Measurements from ENCODE around the gene REEP1.

The REEP1 gene

DNA sequence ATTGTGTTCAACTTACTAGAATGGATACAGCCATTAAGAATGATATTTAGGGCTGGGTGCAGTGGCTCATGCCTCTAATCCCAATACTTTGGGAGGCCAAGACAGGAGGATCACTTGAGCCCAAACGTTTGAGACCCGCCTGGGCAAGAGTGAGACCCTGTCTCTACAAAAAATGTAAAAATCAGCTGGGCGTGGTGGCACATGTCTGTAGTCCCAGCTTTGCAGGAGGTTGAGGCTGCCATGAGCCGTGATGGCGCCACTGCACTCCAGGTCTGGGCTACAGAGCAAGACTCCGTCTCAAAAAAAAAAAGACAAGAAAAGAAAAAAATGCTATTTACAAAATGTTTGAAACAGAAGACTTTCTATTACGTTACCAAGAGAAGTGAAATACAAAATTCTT, 30.0 kb downstream of the REEP1 start:
- H3K36me3 ChIP-seq (ENCODE audit: insufficient read depth, low read length) = no peaks in the 10 kb centered on the region
- no peaks in the 10 kb centered on the region for H3K4me1 ChIP-seq (ENCODE audit: insufficient read depth, low read length)
- H3K9ac ChIP-seq (ENCODE audit: low read depth, low read length) = no peak overlapping the region
- no peaks in the 10 kb centered on the region for H3K9me3 ChIP-seq (ENCODE audit: control insufficient read depth, insufficient read depth, low read length)

DNA sequence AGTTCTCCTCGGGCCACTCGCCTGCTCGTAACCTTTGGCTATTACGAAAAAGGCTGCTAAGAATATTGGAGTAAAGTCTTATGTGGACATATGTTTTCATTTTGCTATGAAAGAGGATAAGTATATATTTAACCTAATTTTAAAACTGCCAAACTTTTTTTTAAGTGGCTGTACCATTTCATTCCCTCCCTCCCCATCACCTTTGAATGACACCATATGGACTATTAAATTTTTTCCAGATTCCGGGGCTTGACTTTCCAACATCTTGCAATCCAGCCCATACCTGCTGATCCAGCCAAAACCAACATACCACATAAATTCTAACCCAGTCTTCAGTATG, 31.5 kb downstream of the REEP1 start:
- H3K4me1 ChIP-seq (ENCODE audit: insufficient read depth, low read length) = no peaks in the 10 kb centered on the region
- H3K9me3 ChIP-seq (ENCODE audit: control insufficient read depth, insufficient read depth, low read length) = no peaks in the 10 kb centered on the region
- no peaks in the 10 kb centered on the region for H3K36me3 ChIP-seq (ENCODE audit: insufficient read depth, low read length)
- H3K9ac ChIP-seq (ENCODE audit: low read depth, low read length) = no peak overlapping the region

DNA sequence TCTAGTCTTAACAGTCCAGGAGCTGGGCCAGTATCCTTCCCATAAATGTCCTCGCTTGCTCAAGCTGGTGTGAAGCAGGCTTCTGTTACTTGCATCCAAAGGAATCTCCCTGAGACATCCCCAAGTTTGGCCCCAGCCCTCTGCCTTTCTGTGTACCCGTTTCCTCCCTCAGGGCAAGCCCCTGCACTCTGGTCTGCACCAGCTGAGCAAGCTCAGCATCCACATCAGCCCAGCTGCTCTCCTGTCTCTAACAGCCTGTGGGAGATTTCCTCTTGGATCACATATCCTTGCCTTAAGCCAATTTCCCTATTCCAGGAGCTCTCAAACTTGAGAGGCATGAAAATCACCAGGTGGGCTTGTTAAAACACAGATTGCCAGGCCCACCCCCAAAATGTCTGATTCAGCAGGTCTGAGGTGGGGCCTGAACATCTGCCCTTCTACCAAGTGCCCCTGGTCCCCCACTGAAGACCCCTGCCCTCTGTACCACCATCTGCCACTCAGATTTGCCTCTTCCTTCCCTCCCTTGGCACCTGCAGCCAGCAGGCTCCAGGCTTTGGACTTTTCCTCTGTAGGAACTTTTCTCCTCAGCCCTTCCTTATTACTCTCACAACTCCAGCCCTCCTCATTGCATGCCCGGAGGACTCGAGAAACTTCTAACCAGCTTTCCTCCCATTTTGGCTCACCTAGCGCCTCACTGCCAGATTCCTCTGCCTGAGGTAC, 32.1 kb downstream of the REEP1 start:
- no peak overlapping the region for H3K9ac ChIP-seq (ENCODE audit: low read depth, low read length)
- no peaks in the 10 kb centered on the region for H3K36me3 ChIP-seq (ENCODE audit: insufficient read depth, low read length)
- H3K9me3 ChIP-seq (ENCODE audit: control insufficient read depth, insufficient read depth, low read length) = no peaks in the 10 kb centered on the region
- no peaks in the 10 kb centered on the region for H3K4me1 ChIP-seq (ENCODE audit: insufficient read depth, low read length)

DNA sequence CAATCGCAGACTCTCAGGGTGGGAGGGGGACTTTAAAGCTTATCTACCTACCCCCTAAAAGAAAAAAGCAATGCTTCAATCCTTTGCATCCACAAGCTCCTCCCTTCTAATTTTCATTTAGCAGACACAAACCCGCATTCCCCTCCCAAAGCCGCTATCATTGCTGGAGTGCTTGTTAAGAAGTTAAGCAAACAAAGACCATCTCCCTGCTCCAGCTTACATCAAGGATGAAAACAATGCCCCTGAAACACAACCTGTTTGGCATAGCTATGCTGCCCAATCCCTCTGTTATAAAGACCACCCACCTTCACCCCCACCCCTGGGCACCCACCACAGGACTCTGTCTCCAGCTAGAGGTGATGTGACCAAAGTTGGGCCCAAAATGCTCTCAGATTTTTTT, 33.0 kb downstream of the REEP1 start:
- Histone ChIP-seq H3K4me1 (ENCODE audit: insufficient read depth, low read length) (no peaks in the 10 kb centered on the region), H3K9ac (ENCODE audit: low read depth, low read length) (no peak overlapping the region), H3K9me3 (ENCODE audit: control insufficient read depth, insufficient read depth, low read length) (no peaks in the 10 kb centered on the region), H3K36me3 (ENCODE audit: insufficient read depth, low read length) (no peaks in the 10 kb centered on the region)

DNA sequence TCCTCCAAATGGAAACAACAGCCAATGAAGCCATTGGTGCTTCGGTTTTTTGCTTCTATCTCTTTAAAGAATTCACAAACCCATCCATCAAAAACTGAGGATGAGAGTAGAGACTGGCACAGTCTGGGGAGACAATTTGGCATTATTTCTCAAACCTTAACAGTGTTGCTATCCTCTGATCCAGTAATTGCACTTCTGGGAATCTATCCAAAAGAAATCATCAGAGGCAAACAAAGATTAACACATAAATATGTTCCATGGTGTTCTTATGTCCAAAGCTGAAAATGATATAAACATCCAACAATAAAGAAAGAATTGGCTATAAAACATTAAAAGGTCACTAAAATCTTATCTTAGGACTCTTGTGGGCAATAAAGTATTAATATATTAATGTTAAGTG, 35.1 kb downstream of the REEP1 start:
- Histone ChIP-seq H3K9ac (ENCODE audit: low read depth, low read length) (no peak overlapping the region), H3K9me3 (ENCODE audit: control insufficient read depth, insufficient read depth, low read length) (no peaks in the 10 kb centered on the region), H3K36me3 (ENCODE audit: insufficient read depth, low read length) (no peaks in the 10 kb centered on the region), H3K4me1 (ENCODE audit: insufficient read depth, low read length) (no peaks in the 10 kb centered on the region)

DNA sequence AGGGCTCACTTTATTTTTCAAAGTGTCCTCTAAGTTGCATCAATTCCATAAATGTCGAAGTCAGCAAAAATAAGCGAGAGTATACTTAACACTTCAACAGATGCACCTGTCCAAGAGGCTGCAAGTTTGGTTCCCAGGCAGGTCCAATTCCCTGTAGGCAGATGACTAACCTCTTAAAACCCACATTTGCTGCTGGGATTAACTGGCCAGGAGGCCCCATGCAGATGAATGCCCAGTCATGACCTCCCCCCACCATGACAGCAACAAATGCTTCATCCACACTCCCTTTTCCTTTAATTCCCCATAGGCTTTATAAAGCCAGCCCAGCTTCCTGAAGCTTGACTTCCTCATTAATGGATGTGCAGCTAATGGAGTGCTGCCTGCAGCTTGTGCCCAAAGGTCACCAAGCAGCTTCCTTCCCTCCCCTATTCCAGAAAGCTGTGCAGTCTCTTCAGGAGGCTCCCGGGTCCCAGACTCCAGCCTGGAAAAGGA, 35.7 kb downstream of the REEP1 start:
- Histone ChIP-seq H3K9ac (ENCODE audit: low read depth, low read length) (no peak overlapping the region), H3K9me3 (ENCODE audit: control insufficient read depth, insufficient read depth, low read length) (no peaks in the 10 kb centered on the region), H3K4me1 (ENCODE audit: insufficient read depth, low read length) (no peaks in the 10 kb centered on the region), H3K36me3 (ENCODE audit: insufficient read depth, low read length) (no peaks in the 10 kb centered on the region)

DNA sequence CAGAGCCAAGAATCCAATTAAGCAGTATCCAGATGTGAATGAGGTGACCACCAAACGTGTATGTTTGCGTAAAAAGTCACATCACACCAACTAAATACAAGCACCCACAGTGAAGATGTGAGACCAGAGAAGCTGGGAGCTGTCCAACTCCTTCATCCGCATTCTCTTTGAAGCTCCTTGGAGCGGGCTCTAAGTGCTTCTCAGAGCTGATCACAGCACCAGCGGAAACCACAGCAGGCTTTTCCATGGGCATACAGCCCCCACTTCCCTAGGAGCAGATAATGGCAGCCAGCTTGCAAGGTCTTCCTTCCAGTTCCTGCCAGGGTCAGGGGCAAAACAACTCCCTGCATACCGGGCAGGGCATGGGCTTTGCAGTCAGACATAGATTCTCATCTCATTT, 36.4 kb downstream of the REEP1 start:
- no peaks in the 10 kb centered on the region for H3K36me3 ChIP-seq (ENCODE audit: insufficient read depth, low read length)
- no peaks in the 10 kb centered on the region for H3K4me1 ChIP-seq (ENCODE audit: insufficient read depth, low read length)
- H3K9me3 ChIP-seq (ENCODE audit: control insufficient read depth, insufficient read depth, low read length) = no peaks in the 10 kb centered on the region
- no peak overlapping the region for H3K9ac ChIP-seq (ENCODE audit: low read depth, low read length)

DNA sequence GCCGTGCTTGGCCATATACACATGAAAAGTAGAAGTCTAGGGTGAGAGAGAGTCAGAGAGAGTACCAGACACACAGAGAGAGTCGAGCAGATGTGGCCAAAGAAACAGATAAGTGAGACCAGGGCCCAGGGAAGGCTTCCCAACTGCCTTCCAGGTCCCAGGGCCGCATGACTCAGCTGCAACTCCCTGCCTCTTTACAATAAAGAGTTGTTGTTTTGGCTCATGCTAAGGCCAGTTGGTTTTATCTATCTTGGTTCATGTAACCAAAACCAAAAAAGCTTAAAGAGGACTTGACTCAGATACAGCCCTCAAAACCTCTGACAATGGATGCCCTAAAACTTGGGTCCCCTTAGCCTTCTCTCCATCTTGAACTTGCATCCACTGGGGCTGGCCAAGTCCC, 36.9 kb downstream of the REEP1 start:
- no peaks in the 10 kb centered on the region for H3K9me3 ChIP-seq (ENCODE audit: control insufficient read depth, insufficient read depth, low read length)
- H3K36me3 ChIP-seq (ENCODE audit: insufficient read depth, low read length) = no peaks in the 10 kb centered on the region
- no peak overlapping the region for H3K9ac ChIP-seq (ENCODE audit: low read depth, low read length)
- no peaks in the 10 kb centered on the region for H3K4me1 ChIP-seq (ENCODE audit: insufficient read depth, low read length)

DNA sequence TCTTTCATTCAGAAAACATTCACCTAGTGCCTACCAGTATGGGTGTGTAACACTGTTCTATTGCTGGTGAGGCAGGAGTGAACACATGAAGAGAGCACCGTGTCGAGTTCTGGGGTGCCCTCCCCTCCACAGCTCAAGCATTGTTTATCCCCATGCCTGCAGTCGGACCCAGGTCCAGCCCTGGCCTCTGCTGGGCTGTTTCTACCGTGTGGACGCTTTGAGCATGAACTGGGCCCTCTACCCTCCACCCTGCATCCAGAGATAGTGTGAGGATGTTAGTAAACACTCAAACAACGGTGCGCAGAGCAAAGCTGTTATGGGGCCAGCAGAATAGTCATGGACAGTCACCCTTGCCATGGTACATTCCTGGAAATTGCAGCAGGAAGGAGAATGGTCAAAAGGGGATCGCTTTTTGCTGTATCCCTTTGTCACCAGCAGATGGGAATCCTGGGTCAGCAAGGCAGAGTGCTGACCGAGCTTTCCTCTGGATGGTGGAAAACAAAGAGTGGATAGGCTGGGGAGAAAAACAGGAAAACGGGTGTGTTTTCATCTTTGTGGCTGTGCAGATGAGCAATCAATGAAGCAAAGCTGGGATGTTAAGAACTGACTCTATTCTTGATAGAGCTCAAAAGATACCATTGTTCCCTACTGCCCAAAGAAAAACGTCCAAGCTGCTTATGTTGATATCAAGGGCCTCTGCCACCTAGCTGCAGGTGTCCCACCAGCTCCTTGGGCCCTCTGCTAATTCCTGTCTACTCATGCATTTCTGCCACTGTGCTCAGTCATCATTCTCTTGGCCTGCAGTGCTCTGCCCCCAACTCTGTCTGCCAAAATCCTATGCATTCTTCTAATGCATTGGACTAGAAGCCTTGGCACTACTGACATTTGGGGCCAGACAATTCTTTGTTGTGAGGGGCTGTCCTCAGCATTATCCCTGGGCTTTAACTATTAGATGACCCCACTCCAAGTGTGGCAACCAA, 38.7 kb downstream of the REEP1 start:
- H3K4me1 ChIP-seq (ENCODE audit: insufficient read depth, low read length) = no peaks in the 10 kb centered on the region
- H3K9me3 ChIP-seq (ENCODE audit: control insufficient read depth, insufficient read depth, low read length) = no peaks in the 10 kb centered on the region
- H3K36me3 ChIP-seq (ENCODE audit: insufficient read depth, low read length) = no peaks in the 10 kb centered on the region
- no peak overlapping the region for H3K9ac ChIP-seq (ENCODE audit: low read depth, low read length)

DNA sequence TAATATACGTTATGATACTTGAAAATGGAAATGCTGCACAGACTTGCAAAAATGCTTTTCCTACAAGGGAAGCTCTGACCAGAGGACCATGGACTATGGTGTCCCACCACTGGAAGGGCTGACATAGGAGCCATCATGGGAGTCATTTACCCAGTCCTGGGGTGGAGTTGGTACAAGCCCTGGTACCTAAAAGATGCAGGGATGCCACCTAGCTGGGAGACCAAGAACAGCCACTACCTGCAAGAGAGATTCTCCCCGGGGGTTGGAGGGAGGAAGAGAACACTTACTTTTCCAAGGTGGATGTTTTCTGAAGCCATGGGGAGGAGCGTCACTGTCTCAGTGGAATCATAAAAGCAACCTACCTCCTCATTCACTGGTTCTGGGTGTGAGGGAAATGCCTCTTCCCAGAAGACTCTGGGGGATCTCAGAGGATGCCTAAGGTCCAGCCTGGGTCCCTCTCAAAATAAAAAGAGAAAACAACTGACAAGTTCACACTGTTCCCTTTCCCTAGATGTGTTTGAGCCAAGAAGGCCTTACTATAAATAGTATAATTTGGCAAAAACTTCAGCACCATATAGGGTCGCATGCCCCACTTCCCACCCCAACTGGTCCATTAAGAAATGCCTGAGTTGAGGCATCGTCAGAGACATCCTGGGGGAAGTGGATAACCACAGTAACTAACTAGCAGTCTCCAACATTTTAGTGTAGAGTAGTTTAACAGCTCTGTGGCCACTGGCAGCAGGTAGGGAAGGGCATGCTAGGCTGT, 39.9 kb downstream of the REEP1 start:
- no peaks in the 10 kb centered on the region for H3K9me3 ChIP-seq (ENCODE audit: control insufficient read depth, insufficient read depth, low read length)
- H3K36me3 ChIP-seq (ENCODE audit: insufficient read depth, low read length) = no peaks in the 10 kb centered on the region
- no peak overlapping the region for H3K9ac ChIP-seq (ENCODE audit: low read depth, low read length)
- no peaks in the 10 kb centered on the region for H3K4me1 ChIP-seq (ENCODE audit: insufficient read depth, low read length)

DNA sequence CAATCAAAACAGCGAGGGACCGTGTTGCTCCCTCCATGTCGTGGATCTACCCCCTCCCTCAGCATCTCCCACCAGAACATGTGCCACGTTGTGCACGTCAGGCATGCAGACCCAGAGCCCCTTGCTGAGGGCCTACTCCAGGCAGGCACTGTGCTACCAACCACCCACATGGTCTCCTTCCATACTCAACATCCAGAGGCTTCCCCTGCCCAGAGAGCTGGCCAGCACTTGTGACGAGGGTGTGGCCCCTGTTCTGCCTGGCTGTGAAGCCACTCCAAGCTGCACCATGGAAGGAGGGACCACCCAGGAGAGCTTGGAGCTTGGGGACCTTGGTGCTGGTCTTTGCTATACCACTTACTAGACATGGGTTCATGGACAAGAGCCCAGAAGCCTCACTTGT, 40.5 kb downstream of the REEP1 start:
- Histone ChIP-seq H3K9me3 (ENCODE audit: control insufficient read depth, insufficient read depth, low read length) (no peaks in the 10 kb centered on the region), H3K4me1 (ENCODE audit: insufficient read depth, low read length) (no peaks in the 10 kb centered on the region), H3K9ac (ENCODE audit: low read depth, low read length) (no peak overlapping the region), H3K36me3 (ENCODE audit: insufficient read depth, low read length) (no peaks in the 10 kb centered on the region)

DNA sequence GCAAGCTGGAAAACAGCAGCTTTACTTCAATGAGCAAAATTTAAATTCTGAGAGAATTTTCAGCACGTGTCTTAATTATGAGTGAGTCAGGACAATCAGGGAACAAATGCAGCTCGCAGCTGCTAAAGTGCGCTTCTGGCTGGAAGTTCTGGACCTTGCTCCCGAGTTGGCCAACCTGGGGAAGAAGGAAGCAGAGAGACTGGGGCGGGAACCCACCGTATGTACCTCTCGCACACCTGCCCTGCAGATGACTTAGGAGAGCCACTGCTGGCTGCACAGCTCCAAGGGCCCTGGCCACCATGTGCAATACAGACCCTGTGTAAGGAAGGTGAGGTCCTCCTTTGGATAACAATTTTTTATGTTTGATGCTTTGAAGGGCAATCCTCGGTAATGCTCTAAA, 42.4 kb downstream of the REEP1 start:
- no peaks in the 10 kb centered on the region for H3K4me1 ChIP-seq (ENCODE audit: insufficient read depth, low read length)
- no peak overlapping the region for H3K9ac ChIP-seq (ENCODE audit: low read depth, low read length)
- H3K9me3 ChIP-seq (ENCODE audit: control insufficient read depth, insufficient read depth, low read length) = no peaks in the 10 kb centered on the region
- H3K36me3 ChIP-seq (ENCODE audit: insufficient read depth, low read length) = no peaks in the 10 kb centered on the region

DNA sequence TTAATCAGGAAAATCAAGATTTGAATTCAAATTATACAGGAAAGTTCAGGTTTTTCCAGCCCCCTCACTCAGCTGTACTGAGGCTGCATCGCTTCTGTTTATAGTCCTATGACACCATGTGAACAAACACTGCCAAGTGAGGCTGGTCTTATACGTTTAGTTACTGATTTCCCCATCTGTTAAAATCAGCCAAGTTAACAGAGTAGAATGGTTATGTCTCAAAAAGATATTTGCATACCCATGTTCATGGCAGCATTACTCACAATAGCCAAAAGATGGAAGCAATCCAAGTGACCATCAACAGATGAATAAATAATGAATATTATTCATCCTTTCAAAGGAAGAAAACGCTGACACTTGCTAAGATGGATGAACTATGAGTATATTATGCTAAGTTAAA, 43.8 kb downstream of the REEP1 start:
- Histone ChIP-seq H3K9me3 (ENCODE audit: control insufficient read depth, insufficient read depth, low read length) (no peaks in the 10 kb centered on the region), H3K4me1 (ENCODE audit: insufficient read depth, low read length) (no peaks in the 10 kb centered on the region), H3K36me3 (ENCODE audit: insufficient read depth, low read length) (no peaks in the 10 kb centered on the region), H3K9ac (ENCODE audit: low read depth, low read length) (no peak overlapping the region)
